DOHH2 (cell line): ENCODE measurements around the gene RER1.

Experiments used
- H3F3A ChIP-seq: fragments of 200-600 bp; sonication (generic), shearing (Covaris generic); 2 replicates; pipeline ENCODE4 v1.6.0; 2016; ENCODE audit warnings: antibody characterized with exemption, mild to moderate bottlenecking; ENCODE audit not compliant: control insufficient read depth, insufficient read depth
- H3K27ac ChIP-seq: fragments of 200-600 bp; sonication (generic); 2 replicates; pipeline ENCODE4 v1.5.1; 2014; ENCODE audit warnings: low read depth, mild to moderate bottlenecking, low read length, moderate library complexity
- H3K27me3 ChIP-seq: fragments of 200-600 bp; sonication (generic); 2 replicates; pipeline ENCODE4 v1.6.1; 2014; ENCODE audit warnings: mild to moderate bottlenecking, low read length, mixed read lengths; ENCODE audit not compliant: control insufficient read depth
- H3K36me3 ChIP-seq: fragments of 200-600 bp; sonication (generic); 2 replicates; pipeline ENCODE4 v1.6.1; 2014; ENCODE audit warnings: mild to moderate bottlenecking, low read length, moderate library complexity, mixed read lengths; ENCODE audit not compliant: control insufficient read depth
- H3K4me1 ChIP-seq: fragments of 200-600 bp; sonication (generic); 2 replicates; pipeline ENCODE4 v1.6.1; 2014; ENCODE audit warnings: mild to moderate bottlenecking, low read length, mixed read lengths; ENCODE audit not compliant: control insufficient read depth
- H3K4me2 ChIP-seq: fragments of 200-600 bp; sonication (generic); 2 replicates; pipeline ENCODE4 v1.6.0; 2014; ENCODE audit warnings: mild to moderate bottlenecking, low read length, moderate library complexity
- H3K4me3 ChIP-seq: fragments of 200-600 bp; sonication (generic); 2 replicates; pipeline ENCODE4 v1.5.1; 2014; ENCODE audit warnings: mild to moderate bottlenecking, low read length, mixed read lengths
- H3K79me2 ChIP-seq: fragments of 200-600 bp; sonication (generic); 2 replicates; pipeline ENCODE4 v1.6.1; 2014; ENCODE audit warnings: mild to moderate bottlenecking, low read length, mixed read lengths; ENCODE audit not compliant: control insufficient read depth
- H3K9me2 ChIP-seq: fragments of 200-600 bp; sonication (generic); replicated peaks from 2 replicates; pipeline ENCODE4 v1.6.1; 2014; ENCODE audit warnings: mild to moderate bottlenecking, low read length, mixed read lengths; ENCODE audit not compliant: control insufficient read depth
- H3K9me3 ChIP-seq: fragments of 200-600 bp; sonication (generic); 2 replicates; pipeline ENCODE4 v1.6.1; 2014; ENCODE audit warnings: antibody characterized with exemption, low read length, mixed read lengths; ENCODE audit not compliant: control insufficient read depth, insufficient read depth
- H4K20me1 ChIP-seq: fragments of 200-600 bp; sonication (generic); 2 replicates; pipeline ENCODE4 v1.6.0; 2014; ENCODE audit warnings: low read depth, mild to moderate bottlenecking, antibody characterized with exemption, low read length, moderate library complexity; ENCODE audit not compliant: control insufficient read depth, insufficient read depth
- EZH2phosphoT487 ChIP-seq: fragments of 200-600 bp; sonication (generic); IDR thresholded peaks from 2 replicates; pipeline ENCODE4 v1.6.1; 2017; ENCODE audit warnings: borderline replicate concordance, mild to moderate bottlenecking, antibody characterized with exemption, low read length, moderate library complexity, mixed read lengths
- TF ChIP-seq, protein P1 (sequence below): fragments of 200-600 bp; sonication (generic); IDR thresholded peaks from one replicate; pipeline ENCODE4 v1.5.1; 2014; ENCODE audit warnings: antibody characterized with exemption, mild to moderate bottlenecking, low read depth, low read length; ENCODE audit not compliant: poor library complexity, severe bottlenecking

The RER1 gene

GRCh38 chr1:2348346-2349325 lies 43.0 kb upstream of the RER1 start:
- Histone ChIP-seq H3F3A (no peaks in the 10 kb centered on the region; the same call in 1 of the 2 replicates), H3K27me3 (no peaks in the 10 kb centered on the region), H3K4me1 (no peaks in the 10 kb centered on the region), H3K4me3 (no peak overlapping the region), H3K36me3 (no peaks in the 10 kb centered on the region), H3K9me3 (no peaks in the 10 kb centered on the region), H3K4me2 (no peak overlapping the region), H3K79me2 (no peaks in the 10 kb centered on the region), H3K9me2 (no peaks in the 10 kb centered on the region), H3K27ac (no peak overlapping the region), H4K20me1 (no peaks in the 10 kb centered on the region)
- TF ChIP-seq, protein P1, sequence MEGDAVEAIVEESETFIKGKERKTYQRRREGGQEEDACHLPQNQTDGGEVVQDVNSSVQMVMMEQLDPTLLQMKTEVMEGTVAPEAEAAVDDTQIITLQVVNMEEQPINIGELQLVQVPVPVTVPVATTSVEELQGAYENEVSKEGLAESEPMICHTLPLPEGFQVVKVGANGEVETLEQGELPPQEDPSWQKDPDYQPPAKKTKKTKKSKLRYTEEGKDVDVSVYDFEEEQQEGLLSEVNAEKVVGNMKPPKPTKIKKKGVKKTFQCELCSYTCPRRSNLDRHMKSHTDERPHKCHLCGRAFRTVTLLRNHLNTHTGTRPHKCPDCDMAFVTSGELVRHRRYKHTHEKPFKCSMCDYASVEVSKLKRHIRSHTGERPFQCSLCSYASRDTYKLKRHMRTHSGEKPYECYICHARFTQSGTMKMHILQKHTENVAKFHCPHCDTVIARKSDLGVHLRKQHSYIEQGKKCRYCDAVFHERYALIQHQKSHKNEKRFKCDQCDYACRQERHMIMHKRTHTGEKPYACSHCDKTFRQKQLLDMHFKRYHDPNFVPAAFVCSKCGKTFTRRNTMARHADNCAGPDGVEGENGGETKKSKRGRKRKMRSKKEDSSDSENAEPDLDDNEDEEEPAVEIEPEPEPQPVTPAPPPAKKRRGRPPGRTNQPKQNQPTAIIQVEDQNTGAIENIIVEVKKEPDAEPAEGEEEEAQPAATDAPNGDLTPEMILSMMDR, result no peak
- TF ChIP-seq EZH2phosphoT487, result no peak

- H3K4me1 ChIP-seq, result no peaks in the 10 kb centered on the region
- no peaks in the 10 kb centered on the region; the same call in 1 of the 2 replicates for H3F3A ChIP-seq
- no peak overlapping the region for H3K4me2 ChIP-seq
- H3K9me2 ChIP-seq, result no peaks in the 10 kb centered on the region
- no peaks in the 10 kb centered on the region for H3K79me2 ChIP-seq
- H3K36me3 ChIP-seq, result no peaks in the 10 kb centered on the region
- H3K4me3 ChIP-seq, result no peak overlapping the region
- H3K27ac ChIP-seq, result no peak overlapping the region
- no peak for TF ChIP-seq EZH2phosphoT487
- TF ChIP-seq, protein P1, result no peak
- H3K9me3 ChIP-seq, result no peaks in the 10 kb centered on the region
- H3K27me3 ChIP-seq, result no peaks in the 10 kb centered on the region
- H4K20me1 ChIP-seq, result no peaks in the 10 kb centered on the region
Measured at GRCh38 chr1:2349806-2350205, 41.8 kb upstream of the RER1 start.

GRCh38 chr1:2350501-2350900 lies 41.1 kb upstream of the RER1 start:
- no peaks in the 10 kb centered on the region for H3K36me3 ChIP-seq
- no peaks in the 10 kb centered on the region for H3K9me3 ChIP-seq
- H4K20me1 ChIP-seq, result no peaks in the 10 kb centered on the region
- no peaks in the 10 kb centered on the region for H3K9me2 ChIP-seq
- no peak overlapping the region for H3K4me2 ChIP-seq
- no peaks in the 10 kb centered on the region for H3K4me1 ChIP-seq
- H3K79me2 ChIP-seq, result no peaks in the 10 kb centered on the region
- no peaks in the 10 kb centered on the region for H3K27me3 ChIP-seq
- H3F3A ChIP-seq, result no peaks in the 10 kb centered on the region; the same call in 1 of the 2 replicates
- no peak overlapping the region for H3K4me3 ChIP-seq
- H3K27ac ChIP-seq, result no peak overlapping the region
- TF ChIP-seq EZH2phosphoT487, result no peak
- TF ChIP-seq, protein P1, result no peak
